ENCODE results near the gene FAM184B.

Gene FAM184B

GRCh38 chr4:17753646-17754045, 27.8 kb downstream of the FAM184B start:
- Histone ChIP-seq H3K27me3 (ENCODE audit: insufficient read depth, low read length) (no peaks in the 10 kb centered on the region), H4K20me1 (ENCODE audit: insufficient read depth, low read length) (no peaks in the 10 kb centered on the region), H3F3A (ENCODE audit: insufficient read depth, low read length) (no peaks in the 10 kb centered on the region), H3K4me1 (ENCODE audit: insufficient read depth, low read length, severe bottlenecking) (no peaks in the 10 kb centered on the region), H3K9me2 (ENCODE audit: low read depth, low read length) (no peaks in the 10 kb centered on the region), H3K9ac (ENCODE audit: low read length) (no peak overlapping the region), H3K4me3 (ENCODE audit: low read depth, low read length, poor library complexity, severe bottlenecking) (no peak overlapping the region), H3K4me2 (ENCODE audit: low read length) (no peak overlapping the region), H3K9me3 (ENCODE audit: low read length) (no peaks in the 10 kb centered on the region), H3K27ac (ENCODE audit: low read depth, low read length, poor library complexity, severe bottlenecking) (no peak overlapping the region), H3K36me3 (ENCODE audit: insufficient read depth, low read length) (no peaks in the 10 kb centered on the region), H3K79me2 (ENCODE audit: insufficient read depth, low read length) (no peaks in the 10 kb centered on the region), H2AFZ (ENCODE audit: low read length) (no peak overlapping the region)
- TF ChIP-seq, protein P1, sequence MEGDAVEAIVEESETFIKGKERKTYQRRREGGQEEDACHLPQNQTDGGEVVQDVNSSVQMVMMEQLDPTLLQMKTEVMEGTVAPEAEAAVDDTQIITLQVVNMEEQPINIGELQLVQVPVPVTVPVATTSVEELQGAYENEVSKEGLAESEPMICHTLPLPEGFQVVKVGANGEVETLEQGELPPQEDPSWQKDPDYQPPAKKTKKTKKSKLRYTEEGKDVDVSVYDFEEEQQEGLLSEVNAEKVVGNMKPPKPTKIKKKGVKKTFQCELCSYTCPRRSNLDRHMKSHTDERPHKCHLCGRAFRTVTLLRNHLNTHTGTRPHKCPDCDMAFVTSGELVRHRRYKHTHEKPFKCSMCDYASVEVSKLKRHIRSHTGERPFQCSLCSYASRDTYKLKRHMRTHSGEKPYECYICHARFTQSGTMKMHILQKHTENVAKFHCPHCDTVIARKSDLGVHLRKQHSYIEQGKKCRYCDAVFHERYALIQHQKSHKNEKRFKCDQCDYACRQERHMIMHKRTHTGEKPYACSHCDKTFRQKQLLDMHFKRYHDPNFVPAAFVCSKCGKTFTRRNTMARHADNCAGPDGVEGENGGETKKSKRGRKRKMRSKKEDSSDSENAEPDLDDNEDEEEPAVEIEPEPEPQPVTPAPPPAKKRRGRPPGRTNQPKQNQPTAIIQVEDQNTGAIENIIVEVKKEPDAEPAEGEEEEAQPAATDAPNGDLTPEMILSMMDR (IDR thresholded peaks at IDR 0.05; ENCODE audit: low read length) = no peak

DNA sequence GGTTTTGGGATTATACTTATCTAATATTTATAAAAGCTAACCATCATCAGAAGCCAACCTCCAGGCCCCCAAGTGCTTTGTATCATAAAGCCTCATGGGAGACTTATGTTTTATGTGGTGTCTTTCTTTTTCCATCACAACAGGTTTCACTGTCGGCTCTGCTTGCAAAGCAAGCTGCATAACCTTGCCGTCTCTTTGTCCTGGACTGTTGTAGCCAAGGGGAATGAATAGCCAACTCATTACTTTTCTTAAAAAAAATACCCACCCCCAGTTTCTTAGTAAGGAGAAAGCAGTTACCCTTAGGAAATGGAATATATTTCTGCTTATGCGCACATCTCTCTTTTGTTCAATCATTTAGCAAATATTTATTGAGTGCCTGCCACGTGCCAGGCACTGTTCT, 40.7 kb downstream of the FAM184B start:
- H3K9ac ChIP-seq (ENCODE audit: low read length) = no peak overlapping the region
- H3K4me2 ChIP-seq (ENCODE audit: low read length) = no peak overlapping the region
- no peak for TF ChIP-seq EZH2 (IDR thresholded peaks at IDR 0.05; ENCODE audit: borderline replicate concordance, low read length)
- TF ChIP-seq, protein P1 (IDR thresholded peaks at IDR 0.05; ENCODE audit: low read length) = no peak
- no peak overlapping the region for H3K4me3 ChIP-seq (ENCODE audit: low read depth, low read length, poor library complexity, severe bottlenecking)
- no peak overlapping the region for H3K27ac ChIP-seq (ENCODE audit: low read depth, low read length, poor library complexity, severe bottlenecking)
- H4K20me1 ChIP-seq (ENCODE audit: insufficient read depth, low read length) = no peaks in the 10 kb centered on the region
- H3F3A ChIP-seq (ENCODE audit: insufficient read depth, low read length) = no peaks in the 10 kb centered on the region
- no peaks in the 10 kb centered on the region for H3K79me2 ChIP-seq (ENCODE audit: insufficient read depth, low read length)
- H3K36me3 ChIP-seq (ENCODE audit: insufficient read depth, low read length) = no peaks in the 10 kb centered on the region
- no peaks in the 10 kb centered on the region for H3K4me1 ChIP-seq (ENCODE audit: insufficient read depth, low read length, severe bottlenecking)
- H3K27me3 ChIP-seq (ENCODE audit: insufficient read depth, low read length) = no peaks in the 10 kb centered on the region
- no peaks in the 10 kb centered on the region for H3K9me2 ChIP-seq (ENCODE audit: low read depth, low read length)
- H3K9me3 ChIP-seq (ENCODE audit: low read length) = no peaks in the 10 kb centered on the region
- H2AFZ ChIP-seq (ENCODE audit: low read length) = no peak overlapping the region

GRCh38 chr4:17736484-17736883, 44.9 kb downstream of the FAM184B start:
- H2AFZ ChIP-seq (ENCODE audit: low read length) = no peak overlapping the region
- H3K27ac ChIP-seq (ENCODE audit: low read depth, low read length, poor library complexity, severe bottlenecking) = no peak overlapping the region
- H3K9ac ChIP-seq (ENCODE audit: low read length) = no peak overlapping the region
- H4K20me1 ChIP-seq (ENCODE audit: insufficient read depth, low read length) = no peaks in the 10 kb centered on the region
- no peak overlapping the region for H3K4me3 ChIP-seq (ENCODE audit: low read depth, low read length, poor library complexity, severe bottlenecking)
- H3K4me2 ChIP-seq (ENCODE audit: low read length) = no peak overlapping the region
- no peak for TF ChIP-seq EZH2 (IDR thresholded peaks at IDR 0.05; ENCODE audit: borderline replicate concordance, low read length)
- TF ChIP-seq, protein P1 (IDR thresholded peaks at IDR 0.05; ENCODE audit: low read length) = no peak
- no peaks in the 10 kb centered on the region for H3K9me2 ChIP-seq (ENCODE audit: low read depth, low read length)
- no peaks in the 10 kb centered on the region for H3K4me1 ChIP-seq (ENCODE audit: insufficient read depth, low read length, severe bottlenecking)
- no peaks in the 10 kb centered on the region for H3F3A ChIP-seq (ENCODE audit: insufficient read depth, low read length)
- H3K36me3 ChIP-seq (ENCODE audit: insufficient read depth, low read length) = no peaks in the 10 kb centered on the region
- no peaks in the 10 kb centered on the region for H3K27me3 ChIP-seq (ENCODE audit: insufficient read depth, low read length)
- no peaks in the 10 kb centered on the region for H3K79me2 ChIP-seq (ENCODE audit: insufficient read depth, low read length)
- H3K9me3 ChIP-seq (ENCODE audit: low read length) = no peaks in the 10 kb centered on the region
